ENCODE measurements around the gene IPCEF1.
A peak's percentile ranks its signal among the peaks of the same experiment; 100 is the strongest.
"Not testable (repeated sequence)": the region's sequence is repeated elsewhere in the genome, so short reads cannot be mapped to it uniquely, and the experiment has no call there.

Gene IPCEF1

DNA sequence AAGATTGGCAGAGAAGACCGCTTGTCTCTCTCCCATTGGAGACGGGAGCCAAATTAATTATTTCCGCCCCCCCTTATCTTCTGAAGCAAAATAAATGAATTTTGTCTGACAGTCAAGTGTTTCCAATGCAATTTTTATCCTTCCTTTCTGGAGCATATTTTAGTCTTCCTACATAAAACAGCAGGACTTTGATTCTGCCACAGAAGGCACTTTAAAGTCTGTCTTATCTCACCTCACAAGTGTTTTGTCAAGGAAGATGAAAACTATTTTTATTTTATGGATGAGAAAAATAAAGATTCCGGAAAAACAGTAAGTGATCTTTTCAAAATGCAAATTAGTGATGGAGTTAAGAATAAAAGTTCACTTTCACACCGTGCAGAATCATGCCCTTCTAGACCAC, 177.2 kb downstream of the IPCEF1 start:
- Histone ChIP-seq H3K36me3 (ENCODE audit: control insufficient read depth, insufficient read depth, low read length) (no peaks in the 10 kb centered on the region), H3K27me3 (ENCODE audit: control insufficient read depth, insufficient read depth, low read length) (no peaks in the 10 kb centered on the region), H3K4me3 (ENCODE audit: low read length) (no peak overlapping the region), H3K9ac (ENCODE audit: low read length) (no peak overlapping the region), H3K4me1 (ENCODE audit: control insufficient read depth, insufficient read depth, low read length) (no peaks in the 10 kb centered on the region), H3K27ac (ENCODE audit: low read depth, low read length) (no peak overlapping the region)

DNA sequence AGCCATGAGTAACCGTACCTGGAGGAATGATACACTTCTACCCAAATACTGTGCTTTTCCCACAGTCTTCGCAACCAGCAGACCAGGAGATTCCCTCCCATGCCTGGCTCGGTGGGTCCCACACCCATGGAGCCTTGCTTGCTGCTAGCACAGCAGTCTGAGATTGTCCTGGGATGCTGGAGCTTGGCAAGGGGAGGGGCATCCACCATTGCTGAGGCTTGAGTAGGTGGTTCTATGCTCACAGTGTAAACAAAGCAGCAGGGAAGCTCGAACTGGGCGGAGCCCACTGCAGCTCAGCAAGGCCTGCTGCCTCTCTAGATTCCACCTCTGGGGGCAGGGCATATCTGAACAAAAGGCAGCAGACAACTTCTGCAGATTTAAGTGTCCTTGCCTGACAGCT, 184.2 kb downstream of the IPCEF1 start:
- H3K36me3 ChIP-seq (ENCODE audit: control insufficient read depth, insufficient read depth, low read length); H3K27me3 ChIP-seq (ENCODE audit: control insufficient read depth, insufficient read depth, low read length); H3K4me3 ChIP-seq (ENCODE audit: low read length); H3K27ac ChIP-seq (ENCODE audit: low read depth, low read length); H3K9ac ChIP-seq (ENCODE audit: low read length); H3K4me1 ChIP-seq (ENCODE audit: control insufficient read depth, insufficient read depth, low read length): not testable (repeated sequence)

DNA sequence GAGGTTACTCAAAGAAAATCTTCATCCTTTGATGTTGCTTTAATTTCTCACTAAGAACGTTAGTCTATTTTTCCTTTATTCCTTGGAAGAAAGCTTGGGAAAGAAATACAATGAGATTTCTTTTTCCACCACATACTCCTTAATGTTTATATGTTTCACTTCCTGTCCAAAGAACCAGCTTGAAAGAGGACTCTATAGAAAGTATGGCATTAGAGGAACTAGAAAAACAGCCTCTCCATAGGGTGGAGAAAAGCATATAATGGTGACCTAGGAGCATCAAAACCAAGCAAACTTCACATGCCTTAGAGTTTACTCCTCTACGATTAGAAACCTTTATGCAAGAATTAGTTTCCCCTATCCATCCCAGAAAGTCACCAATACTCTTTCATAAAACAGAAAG, 186.5 kb downstream of the IPCEF1 start:
- Histone ChIP-seq H3K9ac (ENCODE audit: low read length) (no peak overlapping the region), H3K4me1 (ENCODE audit: control insufficient read depth, insufficient read depth, low read length) (no peaks in the 10 kb centered on the region), H3K27me3 (ENCODE audit: control insufficient read depth, insufficient read depth, low read length) (no peaks in the 10 kb centered on the region), H3K4me3 (ENCODE audit: low read length) (no peak overlapping the region), H3K27ac (ENCODE audit: low read depth, low read length) (no peak overlapping the region), H3K36me3 (ENCODE audit: control insufficient read depth, insufficient read depth, low read length) (no peaks in the 10 kb centered on the region)

DNA sequence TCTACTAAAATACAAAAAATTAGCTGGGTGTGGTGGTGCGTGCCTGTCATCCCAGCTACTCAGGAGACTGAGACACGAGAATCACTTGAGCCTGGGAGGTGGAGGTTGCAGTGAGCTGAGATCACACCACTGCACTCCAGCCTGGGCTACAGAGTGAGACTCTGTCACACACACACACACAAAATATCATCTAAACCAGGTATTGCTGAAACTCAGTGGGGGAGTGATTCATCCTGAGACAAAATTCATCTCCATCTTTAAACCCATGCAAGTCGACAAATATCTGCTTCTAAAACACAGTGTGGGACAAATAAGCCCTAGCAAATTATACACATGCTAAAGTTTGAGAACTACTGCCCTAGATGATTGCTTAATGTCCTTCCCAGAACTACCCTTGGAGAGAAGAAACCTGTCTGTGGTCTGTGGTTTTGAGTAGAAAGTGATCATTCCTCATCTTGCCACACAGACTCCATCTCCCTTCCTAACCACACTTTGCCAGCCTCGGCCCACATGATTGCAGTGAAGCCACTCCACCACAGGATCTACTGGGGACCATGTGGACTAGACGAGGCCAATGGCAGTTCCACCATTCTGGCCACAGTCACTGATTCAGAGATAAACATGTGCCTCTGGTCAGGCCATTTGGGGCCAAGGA, 187.3 kb downstream of the IPCEF1 start:
- Histone ChIP-seq H3K27me3 (ENCODE audit: control insufficient read depth, insufficient read depth, low read length) (no peaks in the 10 kb centered on the region), H3K4me3 (ENCODE audit: low read length) (no peak overlapping the region), H3K9ac (ENCODE audit: low read length) (no peak overlapping the region), H3K36me3 (ENCODE audit: control insufficient read depth, insufficient read depth, low read length) (no peaks in the 10 kb centered on the region), H3K27ac (ENCODE audit: low read depth, low read length) (no peak overlapping the region), H3K4me1 (ENCODE audit: control insufficient read depth, insufficient read depth, low read length) (peaks cover under 1% of the 10 kb centered on the region)

DNA sequence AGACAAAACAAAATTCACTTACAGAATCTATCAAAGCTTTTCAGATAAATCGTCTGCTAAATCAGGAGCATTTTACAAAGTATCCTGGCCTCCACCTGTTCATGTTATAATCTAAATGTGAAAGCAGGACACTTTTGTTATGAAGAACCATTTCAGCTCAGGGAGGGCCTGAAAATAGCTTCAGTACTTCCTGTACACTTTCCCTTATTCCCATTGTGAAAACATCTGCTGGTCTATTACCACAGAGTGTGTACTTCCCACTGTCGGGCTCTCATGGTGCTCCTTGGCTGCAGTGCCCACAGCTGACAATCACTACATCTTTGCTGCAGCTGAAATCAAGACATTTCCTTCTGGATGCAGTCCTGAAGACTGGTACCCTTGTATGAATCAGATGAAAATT, 189.5 kb downstream of the IPCEF1 start:
- H3K4me3 ChIP-seq (ENCODE audit: low read length), result no peak overlapping the region
- H3K27ac ChIP-seq (ENCODE audit: low read depth, low read length), result no peak overlapping the region
- H3K36me3 ChIP-seq (ENCODE audit: control insufficient read depth, insufficient read depth, low read length), result no peaks in the 10 kb centered on the region
- no peaks in the 10 kb centered on the region for H3K27me3 ChIP-seq (ENCODE audit: control insufficient read depth, insufficient read depth, low read length)
- H3K9ac ChIP-seq (ENCODE audit: low read length), result no peak overlapping the region
- H3K4me1 ChIP-seq (ENCODE audit: control insufficient read depth, insufficient read depth, low read length), result peaks cover 2% of the 10 kb centered on the region

DNA sequence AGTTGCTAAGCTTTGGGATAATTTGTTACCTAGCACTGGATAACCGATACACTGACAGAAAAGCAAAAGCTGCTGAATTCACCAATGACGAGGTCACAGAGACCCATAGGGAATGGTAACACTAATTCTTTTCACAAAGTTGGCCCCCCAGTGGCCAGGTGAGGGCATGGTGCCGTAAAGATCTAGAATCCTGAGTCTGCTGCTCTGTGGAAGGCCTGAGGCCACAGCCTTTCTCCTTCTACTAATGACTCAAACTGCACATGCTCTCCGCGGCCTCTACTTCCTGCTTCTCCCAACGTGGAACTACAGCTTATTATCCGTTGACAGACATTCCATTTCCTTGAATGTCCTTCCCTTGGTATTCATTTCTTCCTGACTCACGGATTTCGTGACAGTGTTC, 190.5 kb downstream of the IPCEF1 start:
- Histone ChIP-seq H3K36me3 (ENCODE audit: control insufficient read depth, insufficient read depth, low read length) (no peaks in the 10 kb centered on the region), H3K27ac (ENCODE audit: low read depth, low read length) (no peak overlapping the region), H3K9ac (ENCODE audit: low read length) (no peak overlapping the region), H3K4me3 (ENCODE audit: low read length) (no peak overlapping the region), H3K27me3 (ENCODE audit: control insufficient read depth, insufficient read depth, low read length) (no peaks in the 10 kb centered on the region), H3K4me1 (ENCODE audit: control insufficient read depth, insufficient read depth, low read length) (peaks cover 2% of the 10 kb centered on the region)

DNA sequence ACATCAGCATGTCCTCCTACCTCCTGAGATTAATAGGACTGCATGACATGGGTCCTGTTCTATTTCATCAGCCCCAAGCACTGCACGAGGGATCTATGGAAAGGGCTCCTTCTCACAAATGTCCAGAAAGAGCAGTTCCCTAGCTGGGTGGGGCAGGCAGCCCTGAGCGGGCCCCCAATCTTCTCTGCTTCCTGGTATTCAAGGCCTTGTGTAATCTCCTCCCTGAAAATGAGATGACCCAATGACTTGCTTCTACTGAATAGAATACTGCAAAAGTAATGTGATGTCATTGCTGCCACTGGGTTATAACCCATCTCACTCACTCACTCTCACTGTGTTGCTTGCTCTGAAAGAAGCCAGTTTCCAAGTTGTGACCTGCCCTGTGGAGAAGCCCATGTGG, 191.1 kb downstream of the IPCEF1 start:
- no peak overlapping the region for H3K9ac ChIP-seq (ENCODE audit: low read length)
- no peak overlapping the region for H3K27ac ChIP-seq (ENCODE audit: low read depth, low read length)
- no peaks in the 10 kb centered on the region for H3K27me3 ChIP-seq (ENCODE audit: control insufficient read depth, insufficient read depth, low read length)
- H3K36me3 ChIP-seq (ENCODE audit: control insufficient read depth, insufficient read depth, low read length), result no peaks in the 10 kb centered on the region
- no peak overlapping the region for H3K4me3 ChIP-seq (ENCODE audit: low read length)
- H3K4me1 ChIP-seq (ENCODE audit: control insufficient read depth, insufficient read depth, low read length), result peaks cover 2% of the 10 kb centered on the region

DNA sequence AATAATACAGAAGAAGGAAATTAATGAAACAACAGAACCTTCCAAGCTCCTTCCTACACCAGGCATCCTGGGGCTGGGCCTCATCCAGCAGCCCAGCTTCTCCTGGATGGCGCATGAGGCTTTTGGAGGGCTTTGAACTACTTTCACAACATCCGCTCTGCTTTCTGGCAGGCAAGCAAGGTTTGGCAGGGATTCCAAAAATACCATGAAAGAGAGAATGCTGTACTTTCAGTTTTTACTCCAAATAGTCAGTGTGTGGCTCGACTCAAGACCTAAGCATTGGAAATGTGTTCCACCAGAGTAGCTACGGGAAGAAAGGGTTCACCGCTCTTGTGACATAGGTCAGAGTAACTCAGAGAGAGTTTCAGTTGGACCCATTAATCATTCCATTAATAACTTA, 192.2 kb downstream of the IPCEF1 start:
- Histone ChIP-seq H3K9ac (ENCODE audit: low read length) (no peak overlapping the region), H3K4me1 (ENCODE audit: control insufficient read depth, insufficient read depth, low read length) (peaks cover 2% of the 10 kb centered on the region), H3K36me3 (ENCODE audit: control insufficient read depth, insufficient read depth, low read length) (no peaks in the 10 kb centered on the region), H3K27me3 (ENCODE audit: control insufficient read depth, insufficient read depth, low read length) (no peaks in the 10 kb centered on the region), H3K4me3 (ENCODE audit: low read length) (no peak overlapping the region), H3K27ac (ENCODE audit: low read depth, low read length) (no peak overlapping the region)

DNA sequence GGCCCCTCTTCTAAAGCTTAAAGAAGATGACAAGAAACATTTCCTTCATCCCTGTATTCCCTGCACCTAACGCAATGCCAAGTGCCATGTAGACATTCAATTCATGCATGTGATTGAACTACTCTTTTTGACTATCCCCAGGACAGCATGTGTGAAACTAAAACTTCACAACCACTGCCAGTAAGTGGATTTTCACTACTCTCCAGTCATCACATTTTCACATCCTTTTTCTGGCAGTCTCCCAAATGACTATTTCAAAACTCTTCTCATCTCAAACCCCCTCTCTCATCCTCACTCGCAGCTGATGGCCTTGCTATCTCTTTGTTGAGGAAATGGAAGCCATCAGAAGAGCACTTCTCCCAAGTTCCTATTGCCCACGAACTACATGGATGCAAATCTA, 194.9 kb downstream of the IPCEF1 start:
- Histone ChIP-seq H3K36me3 (ENCODE audit: control insufficient read depth, insufficient read depth, low read length) (no peaks in the 10 kb centered on the region), H3K4me3 (ENCODE audit: low read length) (no peak overlapping the region), H3K4me1 (ENCODE audit: control insufficient read depth, insufficient read depth, low read length) (peaks cover 2% of the 10 kb centered on the region), H3K27me3 (ENCODE audit: control insufficient read depth, insufficient read depth, low read length) (no peaks in the 10 kb centered on the region), H3K27ac (ENCODE audit: low read depth, low read length) (no peak overlapping the region), H3K9ac (ENCODE audit: low read length) (no peak overlapping the region)

DNA sequence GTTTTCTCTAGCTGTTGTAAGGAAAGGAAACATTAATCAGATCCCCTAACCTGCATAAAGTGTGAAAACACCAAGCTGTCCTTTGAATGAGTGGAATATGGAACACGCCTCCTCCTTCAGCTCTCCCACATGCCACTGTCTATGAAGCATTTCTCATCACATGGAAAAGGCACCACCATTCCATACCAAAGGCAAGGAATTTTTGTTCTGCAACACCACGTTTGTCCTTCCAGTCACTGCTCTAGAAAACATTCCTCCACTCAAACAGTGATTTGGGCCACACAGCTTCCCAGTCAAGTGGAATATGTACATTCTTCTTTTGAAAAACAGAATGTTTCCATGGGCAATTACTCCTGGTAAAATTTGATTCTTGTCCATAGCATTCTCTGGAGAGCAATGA, 197.5 kb downstream of the IPCEF1 start:
- H3K36me3 ChIP-seq (ENCODE audit: control insufficient read depth, insufficient read depth, low read length), result no peaks in the 10 kb centered on the region
- no peak overlapping the region for H3K27ac ChIP-seq (ENCODE audit: low read depth, low read length)
- H3K27me3 ChIP-seq (ENCODE audit: control insufficient read depth, insufficient read depth, low read length), result no peaks in the 10 kb centered on the region
- H3K4me3 ChIP-seq (ENCODE audit: low read length), result no peak overlapping the region
- H3K9ac ChIP-seq (ENCODE audit: low read length), result no peak overlapping the region
- peaks cover 3% of the 10 kb centered on the region for H3K4me1 ChIP-seq (ENCODE audit: control insufficient read depth, insufficient read depth, low read length)

DNA sequence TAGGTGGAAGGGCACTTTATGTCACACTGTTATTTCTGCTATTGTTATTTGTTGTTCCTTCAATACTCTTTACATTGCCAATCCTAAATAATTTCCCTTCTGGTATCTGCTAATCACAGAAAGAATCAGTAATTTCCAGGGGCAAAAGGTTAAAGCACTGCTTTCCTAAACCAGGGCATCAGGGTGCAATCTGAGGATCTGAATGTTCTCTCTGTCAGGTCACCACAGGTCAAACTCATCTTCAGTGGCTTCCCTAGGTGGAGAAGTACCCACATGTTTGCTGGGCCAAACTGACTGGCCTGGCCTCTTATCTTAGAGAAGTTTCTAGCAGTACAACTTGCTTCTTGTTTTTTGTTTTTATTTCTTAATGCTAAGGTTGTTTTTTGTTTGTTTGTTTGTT, 198.9 kb downstream of the IPCEF1 start:
- no peak overlapping the region for H3K4me3 ChIP-seq (ENCODE audit: low read length)
- no peak overlapping the region for H3K9ac ChIP-seq (ENCODE audit: low read length)
- H3K4me1 ChIP-seq (ENCODE audit: control insufficient read depth, insufficient read depth, low read length), result peaks cover 3% of the 10 kb centered on the region
- H3K27ac ChIP-seq (ENCODE audit: low read depth, low read length), result no peak overlapping the region
- H3K36me3 ChIP-seq (ENCODE audit: control insufficient read depth, insufficient read depth, low read length), result no peaks in the 10 kb centered on the region
- H3K27me3 ChIP-seq (ENCODE audit: control insufficient read depth, insufficient read depth, low read length), result no peaks in the 10 kb centered on the region

DNA sequence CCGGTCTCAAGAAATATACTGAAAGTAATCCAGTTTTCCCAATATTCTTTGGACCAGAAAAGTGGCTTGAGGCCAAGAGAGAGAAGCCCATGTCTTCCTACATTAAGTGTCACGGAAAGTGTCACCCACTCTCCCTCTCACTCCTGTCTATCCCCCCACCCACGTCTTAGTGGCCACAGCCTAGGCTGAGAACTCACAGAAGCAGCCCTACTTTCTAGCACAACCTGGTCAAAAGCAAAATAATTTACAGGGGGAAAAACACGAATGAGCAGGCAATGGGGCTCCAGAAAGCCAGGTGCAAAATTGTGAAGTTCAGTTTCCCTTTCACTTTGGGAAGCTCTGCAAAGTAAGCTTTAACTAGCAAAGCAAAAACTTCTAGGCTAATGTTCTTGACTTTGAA, 199.5 kb downstream of the IPCEF1 start:
- H3K36me3 ChIP-seq (ENCODE audit: control insufficient read depth, insufficient read depth, low read length), result no peaks in the 10 kb centered on the region
- H3K4me1 ChIP-seq (ENCODE audit: control insufficient read depth, insufficient read depth, low read length), result peaks cover 3% of the 10 kb centered on the region
- peak overlapping the region; percentile 35 for H3K4me3 ChIP-seq (ENCODE audit: low read length)
- no peaks in the 10 kb centered on the region for H3K27me3 ChIP-seq (ENCODE audit: control insufficient read depth, insufficient read depth, low read length)
- no peak overlapping the region for H3K27ac ChIP-seq (ENCODE audit: low read depth, low read length)
- H3K9ac ChIP-seq (ENCODE audit: low read length), result no peak overlapping the region

DNA sequence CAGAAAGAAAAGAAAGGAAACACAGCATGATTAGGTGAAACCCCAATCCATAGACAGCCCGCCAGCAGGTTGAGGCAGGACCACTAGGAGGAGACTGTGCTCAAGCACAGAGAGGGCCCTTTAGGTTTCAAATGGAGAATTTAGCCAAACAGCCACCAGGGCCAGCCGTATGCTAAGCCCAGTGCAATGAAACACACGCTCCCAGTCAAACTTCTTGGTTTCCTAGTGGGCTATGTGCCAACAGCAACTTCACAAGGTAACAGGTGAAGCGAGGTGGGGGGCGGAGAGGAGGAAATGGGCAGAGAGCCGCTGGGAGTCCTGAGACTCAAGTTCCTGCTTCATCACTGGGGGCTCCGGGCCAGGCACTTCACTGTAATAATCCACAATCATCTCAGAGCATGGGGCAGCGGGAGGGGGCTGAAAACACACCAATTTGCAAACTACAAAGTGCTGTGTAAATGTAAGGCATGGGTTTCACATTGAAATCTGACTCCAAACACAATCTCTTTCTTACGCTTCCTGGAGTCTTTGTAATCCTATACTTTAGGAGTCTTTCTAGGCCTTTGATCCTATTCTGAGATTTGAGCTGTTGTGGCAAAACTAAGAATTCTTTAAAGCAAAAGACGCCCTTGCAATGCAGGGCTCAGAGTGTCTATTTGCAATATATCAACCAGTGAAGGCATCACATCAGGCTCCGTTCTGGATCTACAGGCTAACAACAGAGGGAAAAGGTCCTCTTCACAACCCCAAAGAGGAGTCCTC, 200.3 kb downstream of the IPCEF1 start:
- no peak overlapping the region for H3K4me3 ChIP-seq (ENCODE audit: low read length)
- H3K36me3 ChIP-seq (ENCODE audit: control insufficient read depth, insufficient read depth, low read length), result no peaks in the 10 kb centered on the region
- peaks cover 3% of the 10 kb centered on the region for H3K4me1 ChIP-seq (ENCODE audit: control insufficient read depth, insufficient read depth, low read length)
- H3K9ac ChIP-seq (ENCODE audit: low read length), result no peak overlapping the region
- H3K27me3 ChIP-seq (ENCODE audit: control insufficient read depth, insufficient read depth, low read length), result no peaks in the 10 kb centered on the region
- no peak overlapping the region for H3K27ac ChIP-seq (ENCODE audit: low read depth, low read length)
